Measurements from ENCODE around the gene CYP39A1.

CYP39A1 gene

DNA sequence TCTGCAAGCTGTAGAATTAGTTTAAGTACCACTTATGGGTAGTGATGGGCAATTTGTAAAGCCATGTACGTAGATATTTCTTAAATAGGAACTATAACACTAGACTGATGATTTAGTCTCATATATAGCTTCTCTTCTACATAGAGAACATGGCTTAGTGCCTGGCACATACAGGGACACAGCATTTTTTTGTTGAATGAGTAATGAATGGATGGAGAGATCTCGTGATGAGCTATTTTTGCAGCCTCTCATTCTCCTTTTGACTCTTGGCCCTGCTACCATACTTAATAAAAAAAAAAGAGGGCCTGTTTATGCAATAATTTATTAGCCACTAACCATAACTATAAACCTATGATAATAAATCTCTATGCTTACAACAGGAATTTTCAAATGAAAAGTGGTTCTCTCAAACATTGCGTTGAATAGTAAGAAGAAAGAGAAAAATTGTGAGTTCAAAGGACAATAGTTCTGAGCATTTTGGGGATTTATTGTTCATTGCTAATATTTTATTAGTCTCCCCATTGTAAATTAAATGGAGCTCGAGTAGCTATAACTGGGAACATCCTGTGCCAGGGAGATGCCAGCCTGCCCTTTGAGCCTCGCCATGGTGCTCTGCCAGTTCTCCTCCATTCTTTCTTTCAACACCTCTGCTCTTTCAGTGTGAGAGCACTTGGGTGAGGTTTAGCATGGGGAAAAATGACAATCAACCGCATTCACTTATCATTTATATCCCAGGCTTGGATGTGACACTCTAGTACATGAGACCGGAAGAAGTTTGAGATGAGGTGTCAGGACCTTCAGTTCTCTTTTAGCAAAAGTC, 146.7 kb downstream of the CYP39A1 start:
- no peak for TF ChIP-seq CTCF (IDR thresholded peaks at IDR 0.05; ENCODE audit: unreplicated experiment in 3 of 3)
- Mint-ChIP-seq H3K9me3 (no peaks in the 10 kb centered on the region), H3K4me1 (peaks cover 10% of the 10 kb centered on the region), H3K27ac (peak overlapping the region in 1 of 3 experiments; percentile 35), H3K36me3 (ENCODE audit: low read depth) (no peaks in the 10 kb centered on the region), H3K27me3 (ENCODE audit: low read depth) (no peaks in the 10 kb centered on the region), H3K4me3 (no peak overlapping the region)

DNA sequence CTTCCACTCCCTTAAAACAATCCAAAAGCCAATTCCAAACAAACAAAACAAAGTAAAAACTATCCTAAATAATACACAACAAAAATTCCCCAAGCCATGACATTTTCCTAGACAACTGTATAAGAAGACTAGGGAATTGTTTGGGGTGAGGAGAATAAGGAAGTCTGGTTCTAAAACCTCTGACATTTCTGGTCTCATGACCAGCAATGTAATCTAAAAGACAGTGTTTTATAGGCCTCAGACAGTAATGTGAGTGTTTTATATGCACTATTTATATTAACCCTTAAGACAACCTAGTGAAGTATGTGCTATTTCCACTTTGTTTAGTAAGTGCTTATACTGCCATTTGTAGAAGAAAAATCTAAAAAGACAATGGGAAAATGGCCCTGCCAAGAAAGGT, 148.4 kb downstream of the CYP39A1 start:
- H3K9me3 Mint-ChIP-seq, result no peaks in the 10 kb centered on the region
- no peak overlapping the region for H3K4me3 Mint-ChIP-seq
- TF ChIP-seq CTCF (IDR thresholded peaks at IDR 0.05; ENCODE audit: unreplicated experiment in 3 of 3), result no peak
- H3K4me1 Mint-ChIP-seq, result peaks cover 5% of the 10 kb centered on the region
- peaks cover 11% of the 10 kb centered on the region for H3K27me3 Mint-ChIP-seq (ENCODE audit: low read depth)
- no peaks in the 10 kb centered on the region for H3K36me3 Mint-ChIP-seq (ENCODE audit: low read depth)
- no peak overlapping the region for H3K27ac Mint-ChIP-seq

GRCh38 chr6:46502486-46503119, 150.0 kb downstream of the CYP39A1 start:
- no peak for TF ChIP-seq CTCF (IDR thresholded peaks at IDR 0.05; ENCODE audit: unreplicated experiment in 3 of 3)
- peaks cover 5% of the 10 kb centered on the region for H3K4me1 Mint-ChIP-seq

GRCh38 chr6:46501136-46502089, 151.2 kb downstream of the CYP39A1 start:
- no peaks in the 10 kb centered on the region for H3K9me3 Mint-ChIP-seq
- no peak overlapping the region for H3K27ac Mint-ChIP-seq
- H3K4me1 Mint-ChIP-seq, result peaks cover 5% of the 10 kb centered on the region
- peaks cover 16% of the 10 kb centered on the region for H3K27me3 Mint-ChIP-seq (ENCODE audit: low read depth)
- no peak for TF ChIP-seq CTCF (IDR thresholded peaks at IDR 0.05; ENCODE audit: unreplicated experiment in 3 of 3)
- H3K36me3 Mint-ChIP-seq (ENCODE audit: low read depth), result no peaks in the 10 kb centered on the region
- H3K4me3 Mint-ChIP-seq, result no peak overlapping the region

More at GRCh38 chr6:46502486-46503119, 150.0 kb downstream of the CYP39A1 start:
- no peak overlapping the region for H3K4me3 Mint-ChIP-seq
- H3K27ac Mint-ChIP-seq, result no peak overlapping the region
- no peaks in the 10 kb centered on the region for H3K9me3 Mint-ChIP-seq
- H3K36me3 Mint-ChIP-seq (ENCODE audit: low read depth), result no peaks in the 10 kb centered on the region
- peaks cover 11% of the 10 kb centered on the region for H3K27me3 Mint-ChIP-seq (ENCODE audit: low read depth)

DNA sequence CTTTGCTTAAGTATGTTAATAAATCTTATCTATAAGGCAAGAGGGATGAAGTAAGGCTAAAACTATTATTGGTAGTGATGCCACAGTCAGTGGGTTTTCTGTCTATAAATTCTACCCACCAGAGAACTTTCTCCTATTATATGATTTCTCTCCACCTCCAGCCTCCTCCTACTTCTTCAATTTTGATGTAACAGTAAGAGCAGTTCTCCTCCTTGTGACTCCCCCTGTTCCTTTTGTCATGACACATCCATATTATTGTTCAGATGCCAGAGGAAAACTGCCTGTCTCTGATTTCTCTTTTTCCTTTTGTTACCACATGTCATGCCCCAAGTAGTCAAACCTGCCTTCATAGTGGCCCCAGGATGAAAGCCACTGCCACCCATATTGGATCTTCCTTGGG, 152.2 kb downstream of the CYP39A1 start:
- no peaks in the 10 kb centered on the region for H3K36me3 Mint-ChIP-seq (ENCODE audit: low read depth)
- H3K27ac Mint-ChIP-seq, result no peak overlapping the region
- H3K4me3 Mint-ChIP-seq, result no peak overlapping the region
- H3K4me1 Mint-ChIP-seq, result peaks cover 2% of the 10 kb centered on the region
- no peak for TF ChIP-seq CTCF (IDR thresholded peaks at IDR 0.05; ENCODE audit: unreplicated experiment in 3 of 3)
- H3K9me3 Mint-ChIP-seq, result no peaks in the 10 kb centered on the region
- H3K27me3 Mint-ChIP-seq (ENCODE audit: low read depth), result peaks cover 16% of the 10 kb centered on the region
